Vagina (tissue), 2 donors: ENCODE data around the gene CTSE.

Experiments
- POLR2A ChIP-seq, 2 donors: fragments of 450-650 bp; IDR thresholded peaks; one replicate each; pipeline ENCODE4 v1.6.1; 2017; ENCODE audit warnings: antibody characterized with exemption in 2 of 2, mild to moderate bottlenecking in 2 of 2, moderate library complexity in 2 of 2
- TF ChIP-seq, protein P1 (sequence below), 3 experiments: fragments of 450-650 bp in 2 of 3; fragments of 200-600 bp in 1 of 3; sonication (generic) in 1 of 3; IDR thresholded peaks; one replicate each; pipeline ENCODE4 v1.5.1; 2017 to 2019; ENCODE audit warnings: antibody characterized with exemption in 3 of 3, mild to moderate bottlenecking in 2 of 3, moderate library complexity in 2 of 3

DNA sequence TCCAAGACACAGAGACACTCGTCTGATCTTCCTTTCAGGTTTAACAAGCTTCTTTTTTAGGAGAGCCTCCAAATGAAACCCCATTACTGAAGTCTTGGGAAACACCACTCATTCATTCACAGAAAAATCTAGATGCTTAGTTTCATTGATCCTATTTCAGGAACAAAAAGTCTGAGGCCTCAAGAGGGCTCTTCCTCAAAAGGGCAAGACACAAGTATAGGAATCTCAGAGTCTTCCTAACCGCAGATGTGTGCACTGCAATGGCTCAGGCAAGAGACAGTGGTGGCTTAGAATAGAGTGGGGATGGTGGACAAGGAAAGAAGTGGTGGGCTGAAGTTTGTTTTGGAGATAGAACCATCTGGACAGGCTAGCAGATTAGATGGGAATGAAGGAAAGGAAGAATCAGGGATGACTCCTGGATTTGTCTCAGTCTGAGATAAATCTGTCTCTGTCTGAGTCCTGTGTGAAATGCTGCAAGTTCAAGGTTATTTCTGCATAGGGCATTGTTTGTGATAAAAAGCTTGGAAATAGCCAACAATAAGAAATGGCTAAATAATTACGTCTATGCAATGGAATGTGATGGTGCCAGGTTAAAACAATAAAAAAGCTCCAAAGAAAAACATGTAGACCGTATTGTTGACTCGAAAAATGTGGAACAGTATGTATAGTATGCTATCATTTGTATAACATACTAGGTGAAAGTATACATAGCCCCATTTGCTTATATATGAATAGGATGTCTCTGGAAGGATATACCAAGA, 8.9 kb upstream of the CTSE start:
- TF ChIP-seq, protein P1, sequence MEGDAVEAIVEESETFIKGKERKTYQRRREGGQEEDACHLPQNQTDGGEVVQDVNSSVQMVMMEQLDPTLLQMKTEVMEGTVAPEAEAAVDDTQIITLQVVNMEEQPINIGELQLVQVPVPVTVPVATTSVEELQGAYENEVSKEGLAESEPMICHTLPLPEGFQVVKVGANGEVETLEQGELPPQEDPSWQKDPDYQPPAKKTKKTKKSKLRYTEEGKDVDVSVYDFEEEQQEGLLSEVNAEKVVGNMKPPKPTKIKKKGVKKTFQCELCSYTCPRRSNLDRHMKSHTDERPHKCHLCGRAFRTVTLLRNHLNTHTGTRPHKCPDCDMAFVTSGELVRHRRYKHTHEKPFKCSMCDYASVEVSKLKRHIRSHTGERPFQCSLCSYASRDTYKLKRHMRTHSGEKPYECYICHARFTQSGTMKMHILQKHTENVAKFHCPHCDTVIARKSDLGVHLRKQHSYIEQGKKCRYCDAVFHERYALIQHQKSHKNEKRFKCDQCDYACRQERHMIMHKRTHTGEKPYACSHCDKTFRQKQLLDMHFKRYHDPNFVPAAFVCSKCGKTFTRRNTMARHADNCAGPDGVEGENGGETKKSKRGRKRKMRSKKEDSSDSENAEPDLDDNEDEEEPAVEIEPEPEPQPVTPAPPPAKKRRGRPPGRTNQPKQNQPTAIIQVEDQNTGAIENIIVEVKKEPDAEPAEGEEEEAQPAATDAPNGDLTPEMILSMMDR (IDR thresholded peaks at IDR 0.05): no peak
- no peak for TF ChIP-seq POLR2A (IDR thresholded peaks at IDR 0.05)
